Liver (tissue), 9 donors: ENCODE results near the gene APBA2. TPM values are rescaled to one million over a fixed set of nuclear protein-coding genes. Genes with fewer than 3 reads are reported as not detected.

ENCODE experiments used
- DNase-seq: peaks from one replicate; pipeline ENCODE4 v3.0.0-alpha.2; 2017; ENCODE audit warnings: low spot score
- H3K27ac ChIP-seq, 2 donors: one replicate each; pipeline ENCODE4 v1.7.0; 2013; ENCODE audit warnings: inconsistent platforms in 2 of 2, low read length in 2 of 2, control low read depth in 1 of 2, low read depth in 1 of 2, mild to moderate bottlenecking in 1 of 2
- H3K27me3 ChIP-seq, 4 donors: one replicate each; pipeline versions ENCODE4 v1.6.1 to v1.7.0; 2013; ENCODE audit warnings: low read length in 3 of 4, inconsistent platforms in 1 of 4, mild to moderate bottlenecking in 1 of 4, moderate library complexity in 1 of 4; ENCODE audit not compliant: control insufficient read depth in 4 of 4, insufficient read depth in 4 of 4
- H3K36me3 ChIP-seq, 4 donors: one replicate each; pipeline versions ENCODE4 v1.6.1 to v1.7.0; 2013; ENCODE audit warnings: low read length in 3 of 4, mild to moderate bottlenecking in 3 of 4, low read depth in 1 of 4, moderate library complexity in 1 of 4; ENCODE audit not compliant: control insufficient read depth in 4 of 4, insufficient read depth in 3 of 4
- H3K4me1 ChIP-seq, 4 donors: one replicate each; pipeline versions ENCODE4 v1.6.1 to v1.7.0; 2013; ENCODE audit warnings: low read length in 3 of 4, mild to moderate bottlenecking in 3 of 4, moderate library complexity in 1 of 4; ENCODE audit not compliant: control insufficient read depth in 4 of 4, insufficient read depth in 4 of 4
- H3K4me3 ChIP-seq, 3 donors: one replicate each; pipeline versions ENCODE4 v1.6.1 to v1.7.0; 2013; ENCODE audit warnings: low read length in 3 of 3, control low read depth in 1 of 3, low read depth in 1 of 3, mild to moderate bottlenecking in 1 of 3
- H3K9ac ChIP-seq, 2 donors: one replicate each; pipeline ENCODE4 v1.7.0; 2013; ENCODE audit warnings: low read length in 2 of 2, mild to moderate bottlenecking in 2 of 2, moderate library complexity in 2 of 2, control low read depth in 1 of 2, low read depth in 1 of 2
- H3K9me3 ChIP-seq, 4 donors: one replicate each; pipeline versions ENCODE4 v1.6.1 to v1.7.0; 2013; ENCODE audit warnings: low read length in 3 of 4; ENCODE audit not compliant: control insufficient read depth in 4 of 4
- EGR1 ChIP-seq, 2 donors: IDR thresholded peaks; 2 replicates each; pipeline ENCODE4 v1.6.1; 2016 to 2018; ENCODE audit warnings: antibody characterized with exemption in 2 of 2, low read depth in 2 of 2
- FOXA1 ChIP-seq: IDR thresholded peaks from 2 replicates; pipeline ENCODE4 v1.6.1; 2016; ENCODE audit warnings: antibody characterized with exemption
- FOXA2 ChIP-seq: IDR thresholded peaks from 2 replicates; pipeline ENCODE4 v1.6.1; 2016; ENCODE audit warnings: antibody characterized with exemption
- GABPA ChIP-seq, 2 donors: IDR thresholded peaks in 1 of 2; conservative IDR thresholded peaks in 1 of 2; 2 replicates each; pipeline ENCODE4 v1.6.1; 2016; ENCODE audit warnings: antibody characterized with exemption in 2 of 2, mild to moderate bottlenecking in 1 of 2, moderate library complexity in 1 of 2
- JUND ChIP-seq, 2 donors: IDR thresholded peaks; 2 replicates each; pipeline ENCODE4 v1.6.1; 2016; ENCODE audit warnings: antibody characterized with exemption in 2 of 2
- NR2F2 ChIP-seq: IDR thresholded peaks from 2 replicates; pipeline ENCODE4 v1.6.1; 2016; ENCODE audit warnings: antibody characterized with exemption
- RAD21 ChIP-seq, 2 donors: IDR thresholded peaks; 2 replicates each; pipeline ENCODE4 v1.6.1; 2016; ENCODE audit warnings: antibody characterized with exemption in 2 of 2, mild to moderate bottlenecking in 2 of 2
- RXRA ChIP-seq, 2 donors: IDR thresholded peaks; 2 replicates each; pipeline ENCODE4 v1.6.1; 2017 to 2018; ENCODE audit warnings: antibody characterized with exemption in 2 of 2, mild to moderate bottlenecking in 1 of 2
- SP1 ChIP-seq: IDR thresholded peaks from 2 replicates; pipeline ENCODE4 v1.6.1; 2018; ENCODE audit warnings: antibody characterized with exemption, mild to moderate bottlenecking
- TAF1 ChIP-seq: conservative IDR thresholded peaks from 2 replicates; pipeline ENCODE4 v1.6.1; 2016; ENCODE audit warnings: antibody characterized with exemption, mild to moderate bottlenecking
- YY1 ChIP-seq: IDR thresholded peaks from 2 replicates; pipeline ENCODE4 v1.6.1; 2016; ENCODE audit warnings: antibody characterized with exemption, mild to moderate bottlenecking
- WGBS: extraction: QIAGEN DNeasy Blood & Tissue Kit; methylation state at CpG from one replicate; pipeline ENCODE4 v1.1.7; 2013; 5-methylcytosine and 5-hydroxymethylcytosine counted together
- polyA plus RNA-seq, 2 donors: library from polyadenylated mRNA; stranded (reverse) in 1 of 2; unstranded in 1 of 2; fragments of 200-250 nt in 1 of 2; fragments of >200 nt in 1 of 2; fragmentation: Nextera tagmentation in 1 of 2; extraction: Ambion mirVana in 1 of 2; gene quantifications; one replicate each; pipeline versions ENCODE4 v1.2.1 to v1.2.3, GENCODE V29; 2013 to 2015
- total RNA-seq, 2 donors: library from RNA; depleted of rRNA; stranded (reverse); fragments of >200 nt; gene quantifications; one replicate each; pipeline ENCODE4 v1.2.3, GENCODE V29; 2014
- TF ChIP-seq, protein P1 (sequence below): fragments of 150-350 bp; IDR thresholded peaks from 2 replicates; pipeline ENCODE4 v1.5.1; 2017; ENCODE audit warnings: improper control_type of control experiment, low read depth, low read length; ENCODE audit not compliant: missing input control
- TF ChIP-seq, protein P2 (sequence below): IDR thresholded peaks from 2 replicates; pipeline ENCODE4 v1.6.1; 2016; ENCODE audit warnings: antibody characterized with exemption
- TF ChIP-seq, protein P3 (sequence below): IDR thresholded peaks from 2 replicates; pipeline ENCODE4 v1.6.1; 2016; ENCODE audit warnings: antibody characterized with exemption
- TF ChIP-seq, protein P4 (sequence below): IDR thresholded peaks from 2 replicates; pipeline ENCODE4 v1.6.1; 2016; ENCODE audit warnings: antibody characterized with exemption, mild to moderate bottlenecking
- donor health status: healthy.
- donor health status: healthy.
- donor health status: healthy.
- donor health status: healthy.
- donor health status: healthy.

APBA2 gene
- total and polyA plus RNA-seq, 4 donors: 0.38 to 2.9 (median 1.7) TPM

DNA sequence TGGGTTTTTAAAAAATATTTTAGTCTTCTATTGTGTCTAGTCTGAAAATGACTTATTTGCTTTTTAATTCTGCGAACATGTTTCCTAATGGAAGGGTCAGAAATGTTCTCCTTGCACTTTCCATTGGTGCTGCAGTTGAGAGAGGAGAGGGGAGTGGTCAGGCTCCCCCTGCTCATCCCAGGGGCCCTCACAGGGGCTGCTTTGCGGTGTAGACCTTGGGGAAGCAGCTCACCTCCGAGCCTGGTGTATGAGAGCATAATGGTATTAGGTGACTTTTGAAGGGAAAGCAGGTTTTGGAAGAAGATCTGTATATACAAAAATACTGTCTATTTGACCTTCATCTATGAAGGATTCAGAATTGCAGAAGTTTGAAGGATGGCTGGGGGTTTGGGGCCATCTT, 28.3 kb downstream of the APBA2 start:
- H3K4me1 ChIP-seq: no peaks in the 10 kb centered on the region
- DNase-seq: no peak

DNA sequence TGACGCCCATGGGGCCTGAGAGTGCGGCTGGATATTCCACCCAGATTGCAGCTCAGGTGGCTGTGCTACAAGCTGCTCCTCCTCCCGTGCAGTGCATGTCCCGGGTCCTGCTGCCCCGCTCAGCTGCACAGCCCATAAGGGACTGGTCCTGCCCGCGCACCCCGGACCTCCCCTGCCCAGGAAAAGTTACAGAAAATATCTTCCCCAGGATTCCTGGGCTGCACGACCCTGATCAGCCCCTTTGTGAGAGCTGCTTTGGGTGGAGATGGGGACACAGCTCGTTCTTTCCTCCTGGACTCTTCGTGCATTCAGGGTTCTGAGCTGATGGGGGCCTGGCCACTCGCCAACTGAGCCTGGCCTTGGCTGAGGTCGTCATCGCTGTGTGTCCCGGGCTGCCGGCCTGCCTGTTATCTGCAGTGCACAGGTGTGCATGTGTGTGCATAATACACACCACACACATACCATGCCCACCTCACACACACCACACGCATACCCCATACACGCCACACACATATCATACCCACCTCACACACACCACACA, 28.8 kb downstream of the APBA2 start:
- no peaks in the 10 kb centered on the region for H3K9me3 ChIP-seq
- no peaks in the 10 kb centered on the region for H3K27me3 ChIP-seq
- H3K4me3 ChIP-seq: no peak overlapping the region
- WGBS: 80% methylated on average over 18 of the region's 18 CpGs
- DNase-seq: peak; percentile 78
- no peaks in the 10 kb centered on the region for H3K4me1 ChIP-seq
- TF ChIP-seq TAF1: no peak
- no peak for TF ChIP-seq RAD21 (IDR thresholded peaks at IDR 0.05)
- no peak for TF ChIP-seq EGR1 (IDR thresholded peaks at IDR 0.05; ENCODE audit: low read depth in 2 of 2)
- TF ChIP-seq FOXA2: no peak
- no peak overlapping the region for H3K27ac ChIP-seq
- no peak overlapping the region for H3K9ac ChIP-seq
- H3K36me3 ChIP-seq: no peaks in the 10 kb centered on the region

More for the DNA sequence above, 28.3 kb downstream of the APBA2 start:
- WGBS: 84% methylated on average over 3 of the region's 3 CpGs
- Histone ChIP-seq H3K9me3 (no peaks in the 10 kb centered on the region), H3K9ac (no peak overlapping the region), H3K27me3 (no peaks in the 10 kb centered on the region), H3K36me3 (no peaks in the 10 kb centered on the region), H3K27ac (no peak overlapping the region), H3K4me3 (no peak overlapping the region)
- no peak for TF ChIP-seq NR2F2
- TF ChIP-seq, protein P1, sequence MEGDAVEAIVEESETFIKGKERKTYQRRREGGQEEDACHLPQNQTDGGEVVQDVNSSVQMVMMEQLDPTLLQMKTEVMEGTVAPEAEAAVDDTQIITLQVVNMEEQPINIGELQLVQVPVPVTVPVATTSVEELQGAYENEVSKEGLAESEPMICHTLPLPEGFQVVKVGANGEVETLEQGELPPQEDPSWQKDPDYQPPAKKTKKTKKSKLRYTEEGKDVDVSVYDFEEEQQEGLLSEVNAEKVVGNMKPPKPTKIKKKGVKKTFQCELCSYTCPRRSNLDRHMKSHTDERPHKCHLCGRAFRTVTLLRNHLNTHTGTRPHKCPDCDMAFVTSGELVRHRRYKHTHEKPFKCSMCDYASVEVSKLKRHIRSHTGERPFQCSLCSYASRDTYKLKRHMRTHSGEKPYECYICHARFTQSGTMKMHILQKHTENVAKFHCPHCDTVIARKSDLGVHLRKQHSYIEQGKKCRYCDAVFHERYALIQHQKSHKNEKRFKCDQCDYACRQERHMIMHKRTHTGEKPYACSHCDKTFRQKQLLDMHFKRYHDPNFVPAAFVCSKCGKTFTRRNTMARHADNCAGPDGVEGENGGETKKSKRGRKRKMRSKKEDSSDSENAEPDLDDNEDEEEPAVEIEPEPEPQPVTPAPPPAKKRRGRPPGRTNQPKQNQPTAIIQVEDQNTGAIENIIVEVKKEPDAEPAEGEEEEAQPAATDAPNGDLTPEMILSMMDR: no peak
- TF ChIP-seq, protein P2, sequence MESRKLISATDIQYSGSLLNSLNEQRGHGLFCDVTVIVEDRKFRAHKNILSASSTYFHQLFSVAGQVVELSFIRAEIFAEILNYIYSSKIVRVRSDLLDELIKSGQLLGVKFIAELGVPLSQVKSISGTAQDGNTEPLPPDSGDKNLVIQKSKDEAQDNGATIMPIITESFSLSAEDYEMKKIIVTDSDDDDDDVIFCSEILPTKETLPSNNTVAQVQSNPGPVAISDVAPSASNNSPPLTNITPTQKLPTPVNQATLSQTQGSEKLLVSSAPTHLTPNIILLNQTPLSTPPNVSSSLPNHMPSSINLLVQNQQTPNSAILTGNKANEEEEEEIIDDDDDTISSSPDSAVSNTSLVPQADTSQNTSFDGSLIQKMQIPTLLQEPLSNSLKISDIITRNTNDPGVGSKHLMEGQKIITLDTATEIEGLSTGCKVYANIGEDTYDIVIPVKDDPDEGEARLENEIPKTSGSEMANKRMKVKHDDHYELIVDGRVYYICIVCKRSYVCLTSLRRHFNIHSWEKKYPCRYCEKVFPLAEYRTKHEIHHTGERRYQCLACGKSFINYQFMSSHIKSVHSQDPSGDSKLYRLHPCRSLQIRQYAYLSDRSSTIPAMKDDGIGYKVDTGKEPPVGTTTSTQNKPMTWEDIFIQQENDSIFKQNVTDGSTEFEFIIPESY: no peak
- TF ChIP-seq GABPA (IDR thresholded peaks at IDR 0.05 in 1 of 2, conservative IDR thresholded peaks at IDR 0.05 in 1 of 2): no peak
- no peak for TF ChIP-seq EGR1 (IDR thresholded peaks at IDR 0.05; ENCODE audit: low read depth in 2 of 2)
- TF ChIP-seq FOXA1: no peak
- TF ChIP-seq RXRA (IDR thresholded peaks at IDR 0.05): no peak
- TF ChIP-seq SP1: no peak
- no peak for TF ChIP-seq RAD21 (IDR thresholded peaks at IDR 0.05)
- TF ChIP-seq, protein P3, sequence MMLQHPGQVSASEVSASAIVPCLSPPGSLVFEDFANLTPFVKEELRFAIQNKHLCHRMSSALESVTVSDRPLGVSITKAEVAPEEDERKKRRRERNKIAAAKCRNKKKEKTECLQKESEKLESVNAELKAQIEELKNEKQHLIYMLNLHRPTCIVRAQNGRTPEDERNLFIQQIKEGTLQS: no peak
- TF ChIP-seq YY1: no peak
- no peak for TF ChIP-seq FOXA2
- no peak for TF ChIP-seq JUND (IDR thresholded peaks at IDR 0.05)
- TF ChIP-seq, protein P4, sequence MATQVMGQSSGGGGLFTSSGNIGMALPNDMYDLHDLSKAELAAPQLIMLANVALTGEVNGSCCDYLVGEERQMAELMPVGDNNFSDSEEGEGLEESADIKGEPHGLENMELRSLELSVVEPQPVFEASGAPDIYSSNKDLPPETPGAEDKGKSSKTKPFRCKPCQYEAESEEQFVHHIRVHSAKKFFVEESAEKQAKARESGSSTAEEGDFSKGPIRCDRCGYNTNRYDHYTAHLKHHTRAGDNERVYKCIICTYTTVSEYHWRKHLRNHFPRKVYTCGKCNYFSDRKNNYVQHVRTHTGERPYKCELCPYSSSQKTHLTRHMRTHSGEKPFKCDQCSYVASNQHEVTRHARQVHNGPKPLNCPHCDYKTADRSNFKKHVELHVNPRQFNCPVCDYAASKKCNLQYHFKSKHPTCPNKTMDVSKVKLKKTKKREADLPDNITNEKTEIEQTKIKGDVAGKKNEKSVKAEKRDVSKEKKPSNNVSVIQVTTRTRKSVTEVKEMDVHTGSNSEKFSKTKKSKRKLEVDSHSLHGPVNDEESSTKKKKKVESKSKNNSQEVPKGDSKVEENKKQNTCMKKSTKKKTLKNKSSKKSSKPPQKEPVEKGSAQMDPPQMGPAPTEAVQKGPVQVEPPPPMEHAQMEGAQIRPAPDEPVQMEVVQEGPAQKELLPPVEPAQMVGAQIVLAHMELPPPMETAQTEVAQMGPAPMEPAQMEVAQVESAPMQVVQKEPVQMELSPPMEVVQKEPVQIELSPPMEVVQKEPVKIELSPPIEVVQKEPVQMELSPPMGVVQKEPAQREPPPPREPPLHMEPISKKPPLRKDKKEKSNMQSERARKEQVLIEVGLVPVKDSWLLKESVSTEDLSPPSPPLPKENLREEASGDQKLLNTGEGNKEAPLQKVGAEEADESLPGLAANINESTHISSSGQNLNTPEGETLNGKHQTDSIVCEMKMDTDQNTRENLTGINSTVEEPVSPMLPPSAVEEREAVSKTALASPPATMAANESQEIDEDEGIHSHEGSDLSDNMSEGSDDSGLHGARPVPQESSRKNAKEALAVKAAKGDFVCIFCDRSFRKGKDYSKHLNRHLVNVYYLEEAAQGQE: no peak
